GM21526 (cell line): ENCODE results near the gene PLOD3.

Experiments
- ATAC-seq: cut with Tn5 transposase; IDR thresholded peaks from one replicate; pipeline ENCODE4 v1.9.1; 2021; ENCODE audit warnings: moderate library complexity; ENCODE audit not compliant: unreplicated experiment, low FRiP score

Gene PLOD3

DNA sequence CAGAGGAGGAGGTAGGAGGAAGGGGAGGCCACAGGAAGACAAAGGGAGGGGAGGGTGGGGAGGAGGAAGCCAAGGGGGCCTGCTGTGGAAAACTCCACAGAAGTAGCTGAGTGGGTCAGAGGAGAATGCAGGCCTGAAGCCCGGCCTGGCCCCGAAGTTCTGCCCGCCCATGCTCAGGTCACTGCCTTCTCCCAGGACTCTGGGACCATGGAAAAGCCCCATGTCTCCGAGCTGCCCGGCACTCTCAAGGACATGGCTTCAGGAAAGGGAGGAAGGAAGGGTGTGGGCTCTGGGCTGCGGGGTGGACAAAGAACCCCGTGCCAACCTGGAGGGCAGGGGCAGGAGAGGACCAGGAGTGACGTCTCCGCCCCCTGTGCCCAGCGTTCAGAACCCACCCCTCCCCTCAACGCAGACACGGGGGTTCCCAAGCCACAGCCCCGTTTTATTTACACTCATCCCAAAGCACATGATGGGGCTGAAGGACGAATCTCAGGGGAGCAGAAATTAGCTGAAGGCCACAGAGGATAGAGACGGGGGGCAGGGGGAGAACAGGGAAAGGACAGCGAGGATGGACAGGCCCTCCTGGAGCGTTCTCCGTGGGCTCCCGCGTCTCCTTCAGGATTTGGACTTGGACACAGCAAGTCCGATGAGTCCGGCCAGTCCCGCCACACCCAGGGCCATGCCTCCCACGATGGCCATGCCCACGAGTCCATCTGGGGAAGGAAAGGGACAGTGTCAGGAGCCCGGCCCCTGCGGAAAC, 22.0 kb upstream of the PLOD3 start:
- no peak for ATAC-seq

- no peak for ATAC-seq
Measured at GRCh38 chr7:101238226-101239182, 21.1 kb upstream of the PLOD3 start.

DNA sequence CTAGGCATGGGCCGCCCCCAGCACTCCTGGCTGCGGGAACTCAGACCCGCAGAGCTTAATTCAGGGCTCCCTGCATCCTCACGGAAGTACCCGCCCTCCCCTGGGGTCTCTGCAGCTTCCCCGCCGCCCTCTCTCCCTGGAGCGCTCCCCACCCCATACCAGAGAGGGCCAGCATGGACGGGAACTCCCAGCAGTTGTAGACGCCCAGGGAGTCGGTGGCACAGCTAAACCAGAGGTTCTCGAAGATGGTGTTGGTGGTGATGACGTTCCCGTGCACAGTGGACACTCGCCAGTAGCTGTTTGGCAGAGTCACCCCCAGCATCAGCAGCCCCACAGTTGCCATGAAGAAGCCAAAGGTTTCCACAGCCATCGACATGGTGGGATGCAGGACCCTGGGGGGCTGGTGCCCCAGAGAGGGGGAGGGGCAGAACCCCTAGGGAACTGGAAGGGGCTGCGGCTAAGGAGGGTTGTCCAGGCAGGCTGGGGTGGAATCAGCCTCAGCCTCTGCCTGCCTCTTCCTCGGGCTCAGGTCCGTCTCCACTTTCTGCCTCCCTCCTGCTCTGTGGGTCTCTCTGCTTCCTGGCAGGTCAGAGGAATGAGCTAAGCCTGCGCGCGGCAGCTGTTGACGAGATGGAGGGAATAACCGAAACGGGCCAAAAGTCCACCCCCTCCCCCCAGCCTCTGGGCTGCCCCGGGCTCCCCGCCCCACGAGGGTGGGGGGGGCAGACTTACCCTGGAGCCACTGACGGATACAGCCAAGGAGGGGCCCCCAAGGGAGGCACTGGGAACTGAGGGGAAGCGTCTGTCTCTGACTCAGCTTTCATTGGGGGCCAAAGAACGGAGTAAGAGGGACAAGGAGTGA, 20.1 kb upstream of the PLOD3 start, which contains the start of gene CLDN15:
CLDN15 (minus strand) TSS at position 597 of the 862 bp plus-strand sequence; CDS start at position 376, 221 bp downstream.
- ATAC-seq: no peak

DNA sequence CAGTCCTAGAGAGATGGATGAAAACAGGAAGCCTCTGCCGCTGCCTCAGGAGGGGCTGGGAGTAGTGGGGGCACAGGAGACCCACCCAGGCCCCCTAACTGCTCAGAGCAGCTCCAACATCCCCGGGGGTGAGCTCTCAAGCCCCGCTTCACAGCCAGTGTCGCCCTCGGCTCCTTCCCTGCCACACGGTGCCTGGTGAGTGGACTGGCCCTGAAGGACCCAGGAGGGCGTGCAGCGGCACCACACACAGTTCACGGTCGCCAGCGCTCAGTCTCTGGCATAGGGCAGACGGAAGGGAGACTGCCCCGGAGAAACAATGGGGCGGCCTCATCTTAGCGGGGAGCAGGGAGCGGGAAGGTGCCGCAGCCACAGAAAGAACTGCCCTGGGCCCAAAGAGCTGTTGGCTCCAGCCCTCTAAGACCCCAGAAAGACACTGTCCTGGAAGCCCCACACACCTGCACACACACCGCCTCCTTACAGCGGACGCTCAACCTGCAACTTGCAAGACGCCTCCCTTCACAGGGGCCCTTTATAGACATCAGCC, 19.0 kb upstream of the PLOD3 start:
- ATAC-seq: no peak

DNA sequence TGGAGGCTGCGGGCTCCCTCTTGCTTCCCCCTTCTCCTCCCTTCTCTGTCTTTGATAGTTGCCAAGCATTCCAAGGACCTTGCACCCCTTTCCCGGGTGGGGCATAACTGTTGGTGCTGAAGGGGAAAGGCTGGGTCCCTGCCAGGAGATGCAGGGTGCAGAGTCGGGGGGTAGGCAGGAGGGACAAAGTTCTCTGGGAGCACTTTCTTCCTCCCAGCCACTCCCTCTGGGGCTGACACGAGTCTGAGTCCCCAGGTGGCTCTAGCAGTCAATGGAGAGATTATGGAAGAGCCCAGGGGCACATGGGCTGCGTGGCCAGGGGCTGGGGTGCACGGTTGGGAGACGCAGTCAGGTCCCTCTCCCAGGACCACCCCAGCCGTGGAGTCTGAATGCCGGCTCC, 18.1 kb upstream of the PLOD3 start:
- ATAC-seq: no peak

GRCh38 chr7:101235050-101235449, 17.7 kb upstream of the PLOD3 start:
- ATAC-seq: no peak

- no peak for ATAC-seq
Measured at GRCh38 chr7:101234636-101235035, 17.3 kb upstream of the PLOD3 start.

- ATAC-seq: no peak
Measured at GRCh38 chr7:101233907-101234547, 16.6 kb upstream of the PLOD3 start.

- ATAC-seq: no peak
Measured at GRCh38 chr7:101232141-101232850, 14.9 kb upstream of the PLOD3 start.

DNA sequence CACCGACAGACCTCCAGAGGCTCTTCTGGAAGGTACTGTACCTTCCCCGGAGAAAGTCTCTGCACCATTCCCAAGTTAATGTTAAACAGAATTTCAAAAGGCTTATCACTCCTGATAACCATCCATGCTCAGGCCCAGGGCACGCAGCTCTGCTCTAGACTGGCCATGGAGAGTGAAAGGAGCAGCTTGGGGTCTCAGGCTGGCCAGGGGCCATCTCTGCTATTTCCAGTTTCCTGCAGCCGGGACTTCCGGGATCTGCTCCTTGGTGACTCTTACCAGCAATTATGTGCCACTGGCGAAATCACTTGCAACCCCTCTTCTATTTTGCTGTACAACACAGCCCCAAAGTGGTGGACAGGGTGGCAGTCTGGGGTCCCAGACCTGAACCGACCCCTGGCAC, 14.3 kb upstream of the PLOD3 start:
- no peak for ATAC-seq

DNA sequence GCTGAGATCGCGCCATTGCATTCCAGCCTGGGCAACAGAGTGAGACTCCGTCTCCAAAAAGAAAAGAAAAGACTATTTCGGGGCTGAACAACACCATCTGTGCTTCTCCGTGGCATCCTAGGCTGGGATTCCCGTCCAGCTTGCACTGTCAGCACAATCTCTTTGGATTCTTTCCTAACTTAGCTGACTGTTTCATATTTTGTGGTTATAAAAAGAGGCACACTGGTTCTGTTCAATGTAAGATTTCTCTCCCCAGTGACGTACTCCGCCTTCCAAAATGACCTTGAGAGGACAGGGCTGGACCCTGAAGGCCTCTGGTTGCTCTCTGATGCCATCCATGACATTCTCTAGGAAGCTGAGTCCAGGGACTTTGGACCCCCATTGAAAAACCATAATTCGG, 9.3 kb upstream of the PLOD3 start:
- no peak for ATAC-seq

GRCh38 chr7:101225650-101226049, 8.3 kb upstream of the PLOD3 start:
- no peak for ATAC-seq

GRCh38 chr7:101223528-101223927, 6.1 kb upstream of the PLOD3 start:
- no peak for ATAC-seq

- no peak for ATAC-seq
Measured at GRCh38 chr7:101222275-101222830, 5.0 kb upstream of the PLOD3 start.

GRCh38 chr7:101220295-101220694, 2.9 kb upstream of the PLOD3 start:
- no peak for ATAC-seq

GRCh38 chr7:101218236-101219125, 1.1 kb upstream of the PLOD3 start:
- no peak for ATAC-seq

GRCh38 chr7:101216860-101217387, 457 bp downstream of the PLOD3 start:
- ATAC-seq: peak; percentile 27
